GM19023 (cell line): ENCODE results near the gene S100A2.
A peak's percentile ranks its signal among the peaks of the same experiment; 100 is the strongest.
"Not testable (repeated sequence)": the region's sequence is repeated elsewhere in the genome, so short reads cannot be mapped to it uniquely, and the experiment has no call there.

Experiments used
- ATAC-seq: cut with Tn5 transposase; IDR thresholded peaks from one replicate; pipeline ENCODE4 v1.9.1; 2021; ENCODE audit warnings: mild to moderate bottlenecking, moderate library complexity; ENCODE audit not compliant: unreplicated experiment

S100A2 gene

DNA sequence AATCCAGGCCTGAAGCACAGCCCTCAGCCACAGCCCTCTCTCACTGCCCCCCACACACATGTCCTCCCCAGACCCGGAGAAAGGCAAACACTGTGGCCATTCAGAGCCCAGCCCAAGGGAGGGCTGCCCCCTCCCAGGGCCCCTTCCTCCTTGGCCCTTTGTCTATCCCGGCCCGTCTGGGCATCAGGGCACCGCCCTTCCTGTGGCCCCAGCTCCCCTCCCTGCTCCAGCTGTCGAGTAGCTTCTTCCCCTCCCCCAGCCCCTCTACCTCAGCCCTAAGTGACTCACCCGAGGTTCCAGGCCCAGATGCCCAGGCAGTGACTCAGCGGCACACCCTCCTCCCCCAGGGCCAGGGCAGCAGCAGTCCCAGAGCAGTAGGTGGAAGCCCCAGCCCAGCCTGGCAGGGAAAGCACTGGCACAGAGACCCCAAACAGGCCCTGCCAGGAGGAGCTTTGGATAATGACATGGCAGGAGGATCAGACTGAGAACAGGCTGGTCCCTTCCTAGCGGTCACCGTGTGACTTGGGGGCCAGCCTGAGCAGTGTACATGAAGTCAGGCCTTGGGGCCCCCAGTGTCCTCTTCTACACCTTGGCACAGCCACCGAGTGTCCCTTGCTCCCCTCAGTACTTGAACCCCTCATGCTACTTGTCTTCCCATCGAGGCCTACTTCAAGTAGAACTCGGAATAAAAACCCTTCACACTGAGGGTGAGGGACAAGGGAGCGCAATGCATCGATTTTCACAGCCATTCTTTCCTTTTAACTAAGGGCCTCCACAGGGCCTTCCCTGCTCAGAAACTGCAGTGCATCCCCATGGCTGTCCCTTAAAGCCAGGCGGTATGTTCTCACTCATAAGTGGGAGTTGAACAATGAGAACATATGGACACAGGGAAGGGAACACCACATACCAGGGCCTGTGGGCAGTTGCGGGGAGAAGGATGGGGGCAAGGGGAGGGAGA lies 1.0 kb upstream of the S100A2 start:
- peak; percentile 46 for ATAC-seq

DNA sequence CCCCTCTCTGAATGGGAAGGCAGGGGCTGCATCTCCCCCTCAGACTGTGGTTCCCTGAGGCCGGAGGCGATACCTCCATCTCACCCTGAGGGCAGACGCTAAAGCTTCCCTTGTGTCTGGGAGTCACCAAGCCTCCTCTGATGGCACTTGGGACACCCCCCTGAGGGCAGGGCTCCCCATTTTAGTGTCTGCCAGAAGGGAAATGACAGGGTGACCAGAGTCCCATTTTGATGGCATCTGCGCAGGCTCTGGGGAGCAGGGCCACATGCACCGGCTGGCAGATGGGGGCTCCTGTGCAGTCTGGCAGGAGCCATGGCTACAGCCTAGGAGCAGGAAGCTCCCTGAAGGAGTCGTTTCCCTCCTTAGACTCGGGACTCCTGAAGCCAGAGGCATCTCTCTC lies 1.7 kb downstream of the S100A2 start:
- ATAC-seq = no peak

DNA sequence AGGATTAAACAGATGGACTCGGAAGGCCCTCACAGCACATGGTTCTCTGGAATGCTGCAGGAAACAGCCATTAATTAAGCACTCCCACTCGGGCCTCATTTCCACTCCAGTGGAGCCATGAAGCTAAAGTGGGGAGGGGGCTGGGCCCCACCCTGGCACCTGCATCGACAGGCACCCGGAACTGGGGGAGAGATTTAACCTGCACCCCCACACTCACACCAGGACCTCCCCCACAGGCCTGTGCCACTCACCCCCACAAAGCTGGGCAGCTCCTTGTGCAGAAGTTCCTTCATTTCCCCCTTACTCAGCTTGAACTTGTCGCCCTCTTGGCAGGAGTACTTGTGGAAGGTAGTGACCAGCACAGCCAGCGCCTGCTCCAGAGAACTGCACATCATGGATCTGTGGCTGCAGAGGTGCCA lies 2.2 kb downstream of the S100A2 start:
- ATAC-seq = no peak

DNA sequence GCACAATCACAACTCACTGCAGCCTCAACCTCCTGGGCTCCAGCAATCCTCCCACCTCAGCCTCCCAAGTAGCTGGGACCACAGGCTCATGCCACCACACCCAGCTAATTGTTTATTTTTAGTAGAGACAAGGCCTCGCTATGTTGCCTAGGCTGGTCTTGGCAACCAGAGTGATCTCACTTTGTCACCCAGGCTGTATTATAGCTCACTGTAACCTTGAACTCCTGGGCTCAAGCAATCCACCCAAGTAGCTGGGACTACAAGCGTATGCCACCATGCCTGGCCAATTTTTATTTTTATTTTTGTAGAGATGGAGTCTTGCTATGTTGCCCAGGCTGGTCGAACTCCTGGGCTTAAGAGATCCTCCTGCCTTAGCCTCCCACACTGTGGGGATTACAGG lies 3.6 kb downstream of the S100A2 start:
- ATAC-seq = not testable (repeated sequence)

DNA sequence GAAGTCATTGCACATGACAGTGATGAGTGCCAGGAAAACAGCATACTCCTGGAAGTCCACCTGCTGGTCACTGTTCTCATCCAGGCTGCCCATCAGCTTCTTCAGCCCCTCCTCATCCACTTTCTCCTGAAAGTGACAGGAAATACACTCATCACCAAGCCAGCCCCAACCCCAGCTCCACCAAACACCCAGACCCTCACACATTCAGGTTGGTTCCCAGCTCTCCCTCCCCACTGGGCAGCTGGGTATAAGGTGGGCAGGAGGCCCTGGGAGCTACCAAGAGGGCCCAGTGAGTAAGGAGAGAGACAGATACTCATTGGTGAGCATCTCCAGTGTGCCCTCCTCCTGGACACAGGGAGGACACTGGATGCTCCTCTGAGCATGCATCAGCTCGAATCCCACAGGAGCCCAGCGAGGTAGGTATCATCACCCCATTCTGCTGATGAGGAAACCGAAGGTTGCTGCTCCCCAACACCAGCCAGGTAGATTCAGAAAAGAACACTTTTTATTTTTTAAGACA lies 4.1 kb downstream of the S100A2 start:
- no peak for ATAC-seq

DNA sequence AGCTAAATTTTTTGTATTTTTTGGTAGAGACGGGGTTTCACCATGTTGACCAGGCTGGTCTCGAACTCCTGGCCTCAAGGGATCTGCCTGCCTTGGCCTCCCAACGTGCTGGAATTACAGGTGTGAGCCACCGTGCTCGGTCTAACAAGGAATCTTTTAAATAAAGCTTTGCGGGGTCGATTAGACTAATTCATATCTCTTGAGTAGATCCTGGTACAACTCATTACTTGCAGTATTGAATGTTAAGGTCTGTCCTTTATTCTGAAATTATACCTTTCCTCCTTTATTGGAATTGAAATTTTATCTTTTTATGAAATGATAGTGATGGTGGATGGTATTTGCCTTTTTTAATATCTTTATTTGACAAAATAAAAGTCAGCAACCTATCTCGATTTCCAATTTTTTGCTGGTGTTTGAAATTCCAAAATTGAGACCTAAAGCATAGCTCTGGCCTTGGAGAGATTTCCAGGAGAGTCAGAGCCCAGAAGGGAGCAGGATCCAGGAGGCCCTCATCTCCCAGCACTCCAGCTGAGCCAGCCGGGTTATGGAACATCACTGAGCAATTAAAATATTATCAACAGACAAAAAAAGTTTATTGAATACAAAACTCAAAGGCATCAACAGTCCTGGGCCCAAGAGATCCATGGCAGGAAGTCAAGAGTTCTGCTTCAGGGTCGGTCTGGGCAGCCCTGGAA lies 4.7 kb downstream of the S100A2 start:
- ATAC-seq = no peak

DNA sequence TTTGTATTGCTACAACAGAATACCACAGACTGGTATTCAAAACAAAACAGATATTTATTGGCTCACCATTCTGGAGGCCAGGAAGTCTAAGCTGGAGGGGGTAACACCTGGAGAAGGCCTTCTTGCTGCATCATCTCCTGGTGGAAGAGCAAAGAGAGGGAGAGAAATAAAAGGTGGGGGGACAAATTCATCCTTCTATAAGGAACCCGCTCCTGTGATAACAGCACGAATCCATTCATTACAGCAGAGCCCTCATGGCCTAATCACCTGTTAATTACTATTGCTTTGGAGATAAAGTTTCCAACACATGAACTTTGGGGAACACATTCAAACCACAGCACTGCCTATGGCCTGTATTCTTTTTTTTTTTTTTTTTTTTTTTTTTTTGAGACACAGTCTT lies 5.4 kb downstream of the S100A2 start:
- ATAC-seq = no peak

DNA sequence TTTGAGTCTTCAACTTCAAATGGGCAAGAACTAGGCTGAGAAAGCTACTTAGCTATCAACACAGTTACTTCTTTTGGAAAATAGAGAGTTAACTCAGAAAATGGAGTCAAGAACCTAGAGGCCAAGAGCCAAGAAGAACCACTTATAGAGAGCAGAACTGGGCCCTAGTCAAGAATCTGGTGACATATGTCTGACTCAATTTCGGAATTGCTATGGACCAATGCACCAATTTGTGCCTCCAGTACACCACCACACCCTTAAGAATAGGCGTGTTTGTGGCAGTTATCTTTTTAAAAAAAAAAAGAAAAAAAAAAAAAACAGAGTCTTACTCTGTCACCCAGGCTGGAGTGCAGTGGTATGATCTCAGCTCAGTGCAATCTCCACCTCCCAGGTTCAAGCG lies 7.8 kb downstream of the S100A2 start:
- ATAC-seq = no peak

DNA sequence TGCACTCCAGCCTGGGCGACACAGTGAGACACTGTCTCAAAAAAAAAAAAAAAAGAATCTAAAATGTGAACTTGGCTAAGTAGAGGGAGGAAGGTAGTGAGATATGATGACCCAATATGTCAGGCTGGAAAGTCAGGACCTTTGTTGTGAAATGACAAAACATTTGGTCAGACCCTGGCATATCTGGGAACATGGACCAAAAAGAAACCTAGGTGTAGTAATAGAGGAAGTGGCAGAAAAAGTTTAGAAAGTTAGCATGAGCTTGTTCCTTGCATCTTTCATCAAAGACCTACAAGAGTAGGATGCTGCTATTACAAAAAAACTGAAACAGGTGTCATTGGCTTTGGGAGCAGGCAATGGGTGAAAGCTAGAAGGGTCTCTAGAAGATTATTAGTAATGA lies 9.3 kb downstream of the S100A2 start:
- ATAC-seq = no peak

DNA sequence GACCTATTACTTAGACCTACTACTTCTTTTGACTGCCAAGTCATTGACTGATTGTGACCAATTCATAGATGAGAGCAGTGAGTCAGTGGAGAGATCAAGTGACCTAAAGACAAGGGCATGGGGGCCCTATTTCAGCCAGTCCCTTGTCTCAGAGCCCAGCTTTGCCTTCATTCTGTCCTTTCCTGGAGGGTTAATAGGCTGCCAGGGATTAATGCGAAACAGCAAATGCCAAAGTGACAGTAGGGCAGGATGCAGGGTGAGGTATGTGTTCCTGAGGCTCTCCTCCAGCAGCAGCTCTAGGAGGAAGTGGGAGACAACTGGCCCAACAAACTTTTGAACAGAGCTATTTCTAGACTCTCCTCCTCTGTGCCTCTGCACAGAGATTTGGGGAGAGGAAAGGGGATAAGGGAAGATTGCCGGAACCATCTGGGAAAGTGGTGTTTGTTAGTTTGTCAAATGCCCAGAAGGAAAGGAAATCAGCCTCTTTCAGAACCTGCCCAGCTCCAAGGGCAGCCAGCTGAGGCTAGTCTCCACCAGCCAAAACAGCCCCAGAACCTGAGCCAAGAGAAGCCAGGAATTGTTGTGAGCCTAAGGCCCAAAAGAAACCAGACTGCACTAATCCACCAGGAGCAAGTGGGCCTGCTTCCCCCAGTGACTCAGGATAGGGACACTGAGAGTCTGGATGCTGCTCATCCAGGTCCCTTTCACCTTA lies 11.7 kb downstream of the S100A2 start:
- ATAC-seq = no peak

DNA sequence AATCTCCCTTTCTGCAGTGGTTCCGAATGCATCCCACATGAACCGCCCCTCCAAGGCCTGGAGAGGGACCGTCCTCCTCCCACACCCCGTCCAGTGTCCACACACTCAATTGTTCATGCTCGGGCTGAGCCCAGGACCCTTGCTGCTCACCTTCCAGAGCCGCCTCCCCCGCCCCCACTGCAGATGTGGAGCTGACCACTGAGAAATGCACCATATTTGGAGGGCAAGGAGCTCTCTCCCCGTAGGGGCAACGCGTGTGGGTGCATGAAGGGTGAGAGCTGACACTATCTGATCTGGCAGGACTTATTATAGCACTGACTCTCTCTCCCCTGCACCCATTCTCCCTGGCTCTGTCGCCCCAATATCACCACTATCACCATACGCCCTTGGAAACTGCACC lies 12.5 kb downstream of the S100A2 start:
- ATAC-seq = no peak

DNA sequence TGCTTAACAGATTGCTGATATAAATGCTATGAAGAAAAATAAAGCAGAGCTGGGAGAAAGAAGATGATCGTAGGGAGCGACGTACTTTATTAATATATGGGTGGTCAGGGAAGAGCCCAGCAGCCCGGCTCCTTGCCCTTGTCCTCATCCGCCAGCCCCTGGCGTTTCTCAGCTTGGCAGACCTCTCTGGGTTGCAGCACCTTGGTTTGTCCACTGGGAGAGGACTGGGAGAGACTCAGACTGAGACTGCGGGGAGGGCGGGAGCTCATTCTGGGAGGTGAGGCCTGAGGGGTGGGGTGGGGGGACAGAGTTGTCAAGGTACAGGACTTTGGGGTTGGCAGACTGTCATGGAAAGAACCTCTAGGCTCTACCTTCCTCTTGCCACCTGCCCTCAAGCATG lies 13.3 kb downstream of the S100A2 start:
- no peak for ATAC-seq

DNA sequence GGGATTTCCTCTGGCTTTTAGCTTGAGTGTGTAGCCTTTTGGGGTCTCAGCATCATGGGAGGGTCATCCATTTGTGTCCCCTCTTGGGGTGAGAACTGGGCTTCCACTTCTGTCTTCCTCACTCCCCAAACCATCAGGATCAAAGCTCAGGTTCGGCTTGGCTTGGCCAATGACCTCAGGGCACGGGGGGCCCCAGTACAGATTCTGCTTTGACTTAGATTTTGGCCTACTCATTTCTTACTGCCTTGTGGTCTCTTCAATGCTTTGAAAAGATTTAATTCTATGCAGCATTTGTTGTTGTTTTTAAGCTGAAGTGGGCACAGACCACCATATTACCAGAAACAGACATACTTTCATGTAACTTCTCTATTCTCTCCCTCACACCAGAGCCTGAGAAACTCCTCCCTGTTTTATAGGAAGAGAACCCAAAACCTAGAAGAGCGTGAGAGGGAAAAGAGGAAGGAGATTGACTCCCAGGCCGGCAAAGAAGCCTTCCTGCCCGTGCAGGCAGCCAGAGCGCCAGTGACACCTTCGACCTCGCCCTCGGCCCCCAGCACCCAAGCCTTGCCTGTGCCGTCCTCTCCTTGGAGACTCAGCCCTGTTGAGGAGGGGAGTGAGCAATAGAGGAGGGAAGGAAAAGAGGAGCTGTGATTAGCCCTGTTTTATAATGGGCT lies 14.7 kb downstream of the S100A2 start:
- ATAC-seq = no peak

DNA sequence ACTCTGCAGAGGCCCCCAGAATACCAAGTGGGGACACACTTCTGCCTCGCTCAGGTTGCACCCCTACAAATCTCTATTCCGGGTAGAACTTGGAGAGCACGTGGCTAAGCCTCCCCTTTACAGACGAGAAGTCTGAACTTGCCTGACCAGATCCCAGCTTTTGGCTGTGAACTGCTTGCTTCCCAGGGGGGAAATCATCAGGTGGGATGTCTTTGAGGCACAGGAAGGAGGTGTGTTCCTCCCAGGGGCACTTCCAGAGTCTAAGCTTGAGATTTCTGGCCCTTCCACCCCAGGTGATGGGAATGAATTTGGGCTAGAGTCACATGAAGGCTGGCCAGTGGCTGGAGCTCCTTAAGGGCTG lies 15.3 kb downstream of the S100A2 start:
- no peak for ATAC-seq

DNA sequence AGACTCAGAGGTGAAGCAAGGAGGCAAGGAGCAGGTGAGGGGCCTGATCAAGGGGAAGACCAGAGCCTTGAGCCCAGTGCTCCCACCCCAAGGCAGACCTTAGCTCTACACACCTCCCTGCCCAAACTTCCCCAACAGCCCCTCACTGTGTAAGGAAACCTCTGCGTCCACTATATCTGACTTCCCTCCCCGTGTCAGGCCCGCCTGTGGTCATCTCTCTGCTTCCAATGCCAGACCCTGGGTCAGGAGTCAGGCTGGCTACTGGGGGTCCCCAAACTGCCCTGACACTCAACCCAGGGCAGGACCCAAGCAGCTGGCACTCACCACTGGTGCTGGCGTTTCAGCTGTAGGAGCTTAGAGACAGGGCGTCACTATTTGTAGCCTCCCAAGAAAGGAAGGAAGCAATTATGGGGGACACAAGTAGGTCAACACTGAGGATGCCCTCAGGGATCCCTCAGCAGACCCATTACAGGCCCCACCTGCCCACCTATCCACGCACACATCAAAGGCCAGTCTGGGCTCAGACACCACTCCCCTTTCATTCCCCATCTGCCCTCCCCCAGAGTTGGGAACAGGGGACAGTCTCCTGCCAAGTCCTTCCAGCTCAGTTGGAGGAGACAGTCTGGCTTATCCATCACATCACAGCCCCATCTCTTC lies 15.8 kb downstream of the S100A2 start:
- ATAC-seq = no peak

DNA sequence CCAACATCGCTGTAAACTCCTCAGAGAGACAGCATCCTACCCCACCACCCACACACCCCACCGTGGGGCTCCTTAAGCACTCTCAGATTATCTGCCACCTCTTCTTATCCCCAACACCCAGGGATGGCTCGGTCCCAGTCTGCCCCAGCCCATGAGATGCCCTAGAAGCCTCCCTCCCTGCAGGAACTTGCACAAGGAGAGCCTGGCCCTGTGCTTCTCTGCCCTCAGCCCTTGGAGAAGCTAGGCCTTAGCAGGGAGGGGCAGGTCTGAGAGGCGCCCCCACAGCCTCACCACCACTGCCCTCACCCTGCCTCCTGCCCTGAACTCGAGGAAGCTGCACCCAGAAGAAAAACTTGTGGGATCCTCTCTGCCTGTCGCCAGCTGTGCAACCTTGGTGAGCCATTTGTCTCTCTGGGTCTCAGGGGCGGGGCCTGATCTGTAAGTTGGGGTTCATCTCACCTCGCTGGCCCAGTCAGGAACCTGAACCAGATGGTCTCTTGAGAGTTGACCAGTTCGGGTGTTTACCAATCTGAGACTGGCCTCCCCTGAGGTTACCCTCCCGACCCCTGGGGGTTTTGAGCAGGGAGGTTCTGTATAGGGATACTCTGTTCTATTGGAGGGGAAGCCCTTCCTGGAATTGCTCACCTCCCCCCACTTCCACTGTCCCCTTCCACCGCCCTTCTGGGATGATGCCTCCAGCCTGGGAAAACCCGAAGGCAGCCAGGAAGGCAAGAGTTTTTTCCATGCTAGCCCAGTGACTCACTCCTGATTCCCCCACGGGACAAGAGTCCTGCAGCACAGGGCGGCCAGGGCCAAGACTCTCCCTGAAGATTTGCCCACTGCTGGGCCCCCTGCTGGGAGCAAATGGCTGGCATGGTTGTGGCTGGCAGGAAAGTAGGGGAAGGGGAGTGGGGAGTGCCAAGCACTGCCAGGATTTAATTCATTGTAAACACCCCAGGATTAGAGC lies 16.6 kb downstream of the S100A2 start, which contains the start of gene S100A3:
TSS of gene S100A3 (minus strand) at position 537 of the 967 bp plus-strand sequence. CDS start 773 bp downstream, outside the sequence.
- ATAC-seq = no peak

DNA sequence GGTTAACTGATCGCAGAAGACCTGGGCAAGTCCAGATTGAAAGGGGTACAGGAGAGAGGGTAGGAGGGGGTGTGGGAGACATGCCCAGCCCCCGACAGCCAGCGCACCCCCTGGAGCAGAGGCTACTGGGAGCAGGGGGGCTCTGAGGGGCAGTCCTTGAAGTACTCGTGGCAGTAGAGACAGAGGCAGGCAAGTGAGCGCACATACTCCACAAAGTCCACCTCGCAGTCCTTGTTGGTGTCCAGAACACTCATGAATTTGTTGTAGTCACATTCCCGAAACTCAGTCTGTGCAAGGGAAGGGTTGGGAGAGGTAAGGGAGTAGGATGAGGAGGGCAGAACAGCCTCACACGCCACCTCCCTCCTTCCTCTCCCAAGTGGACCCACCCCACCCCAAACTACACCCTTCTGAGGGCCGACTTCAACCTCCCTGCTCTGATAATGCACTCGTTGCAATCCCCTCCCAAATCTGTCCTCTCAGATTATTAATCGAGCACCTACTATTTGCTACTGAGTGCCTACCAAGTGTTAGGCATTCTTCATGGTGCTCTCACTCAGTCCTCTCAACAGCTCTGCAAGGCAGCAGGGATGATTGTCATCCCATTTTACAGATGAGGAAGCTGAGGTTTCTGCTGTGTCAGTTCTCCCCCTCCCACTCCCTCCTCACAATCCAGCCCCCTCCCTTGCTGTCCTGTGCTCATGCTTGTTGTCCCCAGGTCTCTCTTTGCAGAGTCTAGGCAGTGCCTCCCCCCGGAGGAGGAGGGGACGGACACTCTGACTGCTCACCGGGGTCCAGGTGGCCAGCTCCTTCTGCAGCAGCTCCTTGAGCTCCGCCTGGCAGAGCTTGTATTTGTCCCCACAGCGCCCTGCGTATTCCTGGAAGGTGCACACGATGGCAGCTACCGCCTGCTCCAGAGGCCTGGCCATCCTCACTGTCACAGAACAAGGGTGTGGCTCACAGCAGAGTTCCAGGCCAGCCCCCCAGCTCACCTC lies 17.8 kb downstream of the S100A2 start:
- no peak for ATAC-seq
